Fibroblast of lung (primary cell): ENCODE measurements around the gene BTBD9.

Experiments used
- EZH2 ChIP-seq: IDR thresholded peaks from 2 replicates; pipeline ENCODE4 v1.5.1; 2012; ENCODE audit warnings: low read length, control low read depth, mild to moderate bottlenecking; ENCODE audit errors: missing control alignments
- TF ChIP-seq, protein P1 (sequence below), 2 donors: IDR thresholded peaks in 1 of 2; conservative IDR thresholded peaks in 1 of 2; 1 replicate in 1 of 2; 2 replicates in 1 of 2; pipeline ENCODE4 v1.5.1; 2011 to 2012; ENCODE audit warnings: low read length in 2 of 2, control low read depth in 1 of 2, inconsistent platforms in 1 of 2, low read depth in 1 of 2, mild to moderate bottlenecking in 1 of 2

DNA sequence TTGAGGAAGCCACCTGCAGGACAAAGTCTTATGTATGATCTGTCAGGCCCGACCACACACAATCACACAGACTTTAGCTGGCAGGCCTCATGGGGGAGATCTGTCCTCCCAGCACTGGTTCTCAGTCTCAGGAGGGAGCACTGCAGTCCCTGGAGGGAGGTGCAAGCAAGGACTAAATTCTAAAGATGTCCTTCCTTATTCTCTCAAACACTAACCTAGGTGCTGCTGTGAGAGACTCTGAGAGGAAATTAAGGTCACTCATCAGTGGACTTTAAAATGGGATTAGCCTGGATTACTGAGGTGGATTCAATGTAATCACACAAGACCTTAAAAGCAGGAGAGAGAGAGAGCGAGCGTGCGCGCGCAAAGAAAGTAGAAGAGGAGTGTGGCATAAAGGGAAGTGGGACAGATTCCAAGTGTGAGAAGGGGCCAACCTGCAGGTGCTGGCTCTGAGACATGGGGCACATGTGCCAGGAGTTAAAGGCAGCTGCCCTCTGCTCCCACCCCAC is 48.9 kb upstream of the BTBD9 start:
- TF ChIP-seq EZH2: no peak
- TF ChIP-seq, protein P1, sequence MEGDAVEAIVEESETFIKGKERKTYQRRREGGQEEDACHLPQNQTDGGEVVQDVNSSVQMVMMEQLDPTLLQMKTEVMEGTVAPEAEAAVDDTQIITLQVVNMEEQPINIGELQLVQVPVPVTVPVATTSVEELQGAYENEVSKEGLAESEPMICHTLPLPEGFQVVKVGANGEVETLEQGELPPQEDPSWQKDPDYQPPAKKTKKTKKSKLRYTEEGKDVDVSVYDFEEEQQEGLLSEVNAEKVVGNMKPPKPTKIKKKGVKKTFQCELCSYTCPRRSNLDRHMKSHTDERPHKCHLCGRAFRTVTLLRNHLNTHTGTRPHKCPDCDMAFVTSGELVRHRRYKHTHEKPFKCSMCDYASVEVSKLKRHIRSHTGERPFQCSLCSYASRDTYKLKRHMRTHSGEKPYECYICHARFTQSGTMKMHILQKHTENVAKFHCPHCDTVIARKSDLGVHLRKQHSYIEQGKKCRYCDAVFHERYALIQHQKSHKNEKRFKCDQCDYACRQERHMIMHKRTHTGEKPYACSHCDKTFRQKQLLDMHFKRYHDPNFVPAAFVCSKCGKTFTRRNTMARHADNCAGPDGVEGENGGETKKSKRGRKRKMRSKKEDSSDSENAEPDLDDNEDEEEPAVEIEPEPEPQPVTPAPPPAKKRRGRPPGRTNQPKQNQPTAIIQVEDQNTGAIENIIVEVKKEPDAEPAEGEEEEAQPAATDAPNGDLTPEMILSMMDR (conservative IDR thresholded peaks at IDR 0.05 in 1 of 2, IDR thresholded peaks at IDR 0.05 in 1 of 2; ENCODE audit: low read depth in 1 of 2, low read length in 2 of 2): no peak
